ENCODE measurements around the gene KLHDC7B. TPM values are rescaled to one million over a fixed set of nuclear protein-coding genes. Genes with fewer than 3 reads are reported as not detected.
"Not testable (repeated sequence)": the region's sequence is repeated elsewhere in the genome, so short reads cannot be mapped to it uniquely, and the experiment has no call there.

Gene KLHDC7B
- polyA plus RNA-seq, 4 donors: 0.07 to 0.46 (median 0.18) TPM

GRCh38 chr22:50516891-50517290, 28.8 kb upstream of the KLHDC7B start:
- DNase-seq (ENCODE audit: low read depth in 4 of 4, low spot score in 3 of 4): no peak

DNA sequence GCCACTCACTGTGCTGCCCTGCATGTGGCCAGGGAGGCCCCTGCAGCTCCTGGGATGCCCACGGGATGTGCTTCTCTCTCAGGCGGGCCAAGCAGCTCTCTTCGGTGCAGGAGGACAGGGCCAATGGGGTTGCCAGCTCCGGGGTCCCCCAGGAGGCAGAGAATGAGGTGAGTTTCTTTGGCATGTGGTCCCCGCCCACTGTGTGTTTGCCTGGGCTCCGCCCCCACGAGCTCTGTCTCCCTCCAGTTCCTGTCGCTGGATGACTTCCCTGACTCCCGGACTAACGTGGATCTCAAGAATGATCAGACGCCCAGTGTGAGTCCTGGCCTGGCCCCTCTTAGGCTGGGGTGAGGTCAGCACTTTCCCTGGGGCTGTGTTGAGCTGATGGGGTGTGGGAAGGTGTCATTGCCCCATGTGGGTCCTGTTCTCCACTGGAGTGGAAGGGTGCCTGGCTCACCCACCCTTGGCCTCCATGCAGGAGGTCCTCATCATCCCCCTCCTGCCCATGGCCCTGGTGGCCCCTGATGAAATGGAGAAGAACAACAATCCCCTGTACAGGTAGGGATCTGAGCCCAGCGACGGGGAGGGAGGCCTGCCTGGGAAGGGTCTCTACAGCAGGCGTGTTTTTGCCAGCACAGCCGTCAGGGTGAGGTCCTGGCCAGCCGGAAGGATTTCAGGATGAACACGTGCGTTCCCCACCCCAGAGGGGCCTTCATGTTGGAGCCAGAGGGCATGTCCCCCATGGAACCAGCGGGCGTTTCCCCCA, 28.0 kb upstream of the KLHDC7B start:
- no peak for DNase-seq (ENCODE audit: low read depth in 4 of 4, low spot score in 3 of 4)

GRCh38 chr22:50518606-50519005, 27.1 kb upstream of the KLHDC7B start:
- DNase-seq (ENCODE audit: low read depth in 4 of 4, low spot score in 3 of 4): no peak

GRCh38 chr22:50519151-50519550, 26.5 kb upstream of the KLHDC7B start:
- DNase-seq (ENCODE audit: low read depth in 4 of 4, low spot score in 3 of 4): no peak

DNA sequence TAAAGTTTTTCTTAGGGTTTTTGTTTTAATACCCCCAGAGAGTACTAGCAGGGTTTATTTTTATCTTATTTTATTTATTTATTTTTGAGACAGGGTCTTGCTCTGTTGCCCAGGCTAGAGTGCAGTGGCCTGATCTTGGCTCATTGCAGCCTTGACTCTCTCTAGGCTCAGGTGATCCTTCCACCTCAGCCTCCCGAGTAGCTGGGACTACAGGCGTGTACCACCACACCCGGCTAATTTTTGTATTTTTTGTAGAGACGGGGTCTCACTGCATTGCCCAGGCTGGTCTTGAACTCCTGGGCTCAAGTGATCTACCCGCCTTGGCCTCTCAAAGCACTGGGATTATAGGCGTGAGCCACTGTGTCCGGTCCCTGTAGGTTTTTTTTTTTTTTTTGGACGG, 25.5 kb upstream of the KLHDC7B start:
- not testable (repeated sequence) for DNase-seq (ENCODE audit: low read depth in 4 of 4, low spot score in 3 of 4)

GRCh38 chr22:50520826-50521453, 24.8 kb upstream of the KLHDC7B start:
- no peak for DNase-seq (ENCODE audit: low read depth in 4 of 4, low spot score in 3 of 4)

DNA sequence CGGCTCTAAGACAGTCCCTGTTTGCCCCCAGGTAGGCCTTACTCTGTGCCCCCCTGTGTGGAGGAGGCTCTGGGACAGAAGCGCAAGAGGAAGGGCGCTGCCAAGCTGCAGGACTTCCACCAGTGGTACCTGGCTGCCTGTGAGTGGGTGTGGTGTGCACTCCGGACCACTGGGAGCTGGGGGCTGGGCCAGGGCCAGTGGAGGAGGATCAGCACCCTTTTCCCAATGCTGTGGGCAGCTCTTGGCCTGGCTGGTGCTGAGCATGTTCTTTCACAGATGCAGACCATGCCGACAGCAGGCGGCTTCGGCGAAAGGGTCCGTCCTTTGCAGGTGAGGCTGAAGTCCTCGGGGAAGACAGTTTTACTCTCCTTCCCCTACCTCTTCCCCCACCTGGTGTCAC, 24.0 kb upstream of the KLHDC7B start:
- no peak for DNase-seq (ENCODE audit: low read depth in 4 of 4, low spot score in 3 of 4)

GRCh38 chr22:50522208-50522805, 23.4 kb upstream of the KLHDC7B start:
- DNase-seq (ENCODE audit: low read depth in 4 of 4, low spot score in 3 of 4): no peak

DNA sequence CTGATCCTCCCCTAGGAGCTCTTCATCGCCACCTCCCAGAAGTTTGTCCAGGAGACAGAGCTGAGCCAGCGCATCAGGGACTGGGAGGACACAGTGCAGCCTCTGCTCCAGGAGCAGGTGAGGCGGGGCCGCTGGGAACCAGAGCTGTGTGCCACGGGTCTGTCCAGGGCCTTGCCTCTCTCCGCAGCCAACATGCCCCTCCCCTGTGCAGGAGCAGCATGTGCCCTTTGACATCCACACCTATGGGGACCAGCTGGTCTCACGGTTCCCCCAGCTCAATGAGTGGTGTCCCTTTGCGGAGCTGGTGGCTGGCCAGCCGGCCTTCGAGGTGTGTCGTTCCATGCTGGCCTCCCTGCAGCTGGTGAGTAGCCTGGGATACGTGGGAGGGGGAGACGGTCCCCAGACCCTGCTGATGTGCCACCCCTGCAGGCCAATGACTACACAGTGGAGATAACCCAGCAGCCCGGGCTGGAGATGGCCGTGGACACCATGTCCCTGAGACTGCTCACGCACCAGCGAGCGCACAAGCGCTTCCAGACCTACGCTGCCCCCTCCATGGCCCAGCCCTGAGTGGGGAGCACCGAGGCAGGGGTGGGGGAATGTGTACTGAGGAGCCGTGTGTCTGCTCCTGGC, 22.8 kb upstream of the KLHDC7B start:
- no peak for DNase-seq (ENCODE audit: low read depth in 4 of 4, low spot score in 3 of 4)

GRCh38 chr22:50523458-50523805, 22.3 kb upstream of the KLHDC7B start:
- no peak for DNase-seq (ENCODE audit: low read depth in 4 of 4, low spot score in 3 of 4)

DNA sequence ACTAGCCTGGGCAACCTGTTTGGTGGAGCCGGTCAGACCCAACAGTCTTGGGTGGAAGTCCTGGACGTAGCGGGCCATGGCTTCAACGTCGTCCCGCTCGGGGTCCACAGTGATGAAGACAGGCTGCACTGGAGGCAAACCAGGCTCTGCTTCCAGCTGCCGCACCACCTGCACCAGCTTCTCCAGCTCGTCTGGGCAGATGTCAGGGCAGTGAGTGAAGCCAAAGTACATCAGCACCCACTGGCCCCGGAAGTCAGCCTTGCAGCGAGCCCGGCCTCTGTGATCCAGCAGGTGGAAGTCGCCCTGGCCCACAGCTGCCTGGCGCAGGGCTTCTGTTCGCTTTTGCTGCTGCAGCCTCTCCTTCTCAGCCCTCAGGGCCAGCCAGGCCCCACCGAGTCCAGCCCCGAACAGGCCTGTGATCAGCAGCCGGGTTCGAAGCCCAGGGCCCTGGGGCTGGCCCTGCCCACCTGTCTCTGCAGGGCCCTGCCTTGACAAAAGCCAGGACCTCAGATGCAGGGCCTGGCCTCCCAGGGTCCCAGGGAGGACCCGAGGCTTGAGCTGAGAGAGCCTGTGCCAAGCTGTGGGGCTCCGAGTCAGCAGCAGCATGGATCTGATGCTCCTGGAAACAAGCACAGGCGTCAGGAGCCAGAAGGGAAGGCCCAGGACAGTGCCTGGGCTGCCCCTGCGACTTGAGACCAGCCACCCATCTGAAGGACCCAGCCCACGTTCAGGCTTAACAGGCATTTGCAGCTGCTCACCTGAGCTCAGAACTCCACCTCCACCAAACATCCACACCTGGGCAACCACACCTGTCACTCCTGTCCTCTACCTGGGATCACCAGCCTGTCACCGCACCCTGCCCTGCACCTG, 21.7 kb upstream of the KLHDC7B start:
- DNase-seq (ENCODE audit: low read depth in 4 of 4, low spot score in 3 of 4): no peak

DNA sequence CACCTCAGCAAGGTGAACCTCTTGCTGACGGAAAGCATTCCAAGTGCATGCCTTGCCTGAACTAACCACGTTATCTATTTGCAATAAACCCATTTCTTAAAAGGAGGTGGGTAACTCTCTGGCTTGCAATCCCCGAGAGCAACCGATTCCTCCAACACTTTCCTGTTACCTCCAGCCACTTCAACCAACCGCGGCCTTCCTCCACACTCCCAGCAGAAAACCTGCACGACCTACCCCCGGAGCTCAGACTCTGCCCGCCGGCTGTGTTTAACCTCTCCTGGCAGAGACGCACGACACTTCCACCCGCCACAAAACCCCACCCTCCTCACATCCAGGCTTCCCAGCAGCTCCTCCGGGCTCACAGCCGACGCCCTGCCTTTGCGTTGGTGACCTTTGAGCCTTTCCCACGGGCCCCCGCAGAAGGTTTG, 21.0 kb upstream of the KLHDC7B start:
- no peak for DNase-seq (ENCODE audit: low read depth in 4 of 4, low spot score in 3 of 4)

DNA sequence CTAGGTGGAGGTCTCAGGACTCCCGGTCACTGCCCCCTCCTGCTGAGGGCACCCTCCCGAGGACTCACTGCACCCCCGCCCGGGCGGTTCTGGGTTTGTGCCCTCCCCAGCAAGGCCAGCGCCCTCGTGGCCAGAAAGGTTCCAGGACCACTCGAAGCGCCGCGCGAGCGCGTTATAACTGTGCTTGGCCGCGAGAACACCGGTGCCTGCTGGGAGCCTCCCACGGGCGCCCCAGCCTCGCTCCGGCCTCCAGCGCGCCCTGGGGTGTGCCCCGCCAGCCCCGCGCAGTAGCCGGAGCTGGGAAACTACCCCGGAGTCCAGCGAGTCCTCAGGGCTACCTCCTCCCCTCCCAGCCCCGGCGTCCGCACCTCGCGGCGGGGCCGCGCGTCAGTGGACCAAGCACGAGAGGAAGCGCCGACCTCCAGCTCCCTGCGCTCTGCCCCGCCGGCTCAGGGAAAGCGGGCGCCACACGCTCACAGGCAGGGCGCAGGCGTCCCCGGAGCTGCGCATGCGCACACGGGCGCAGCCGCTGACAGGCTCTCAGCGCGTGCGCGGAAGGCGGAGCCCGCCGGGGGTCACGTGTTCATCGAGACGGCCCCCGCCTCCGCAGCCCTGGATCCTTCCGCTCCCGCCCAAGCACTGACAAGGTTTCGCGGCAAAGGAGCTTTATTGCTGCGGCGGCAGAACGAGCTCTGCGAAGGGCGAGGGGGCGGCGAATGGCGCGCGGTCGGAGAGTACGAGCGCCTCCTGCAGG, 20.4 kb upstream of the KLHDC7B start, which contains the start of gene SCO2:
Gene SCO2, minus strand, starts transcription at position 495 of the 754 bp plus-strand sequence. CDS start 1,187 bp downstream, outside the sequence.
- peak; percentile 96 to 97 (median 96) for DNase-seq (ENCODE audit: low read depth in 4 of 4, low spot score in 3 of 4)

GRCh38 chr22:50525858-50526107, 19.9 kb upstream of the KLHDC7B start:
- DNase-seq (ENCODE audit: low read depth in 4 of 4, low spot score in 3 of 4): no peak

DNA sequence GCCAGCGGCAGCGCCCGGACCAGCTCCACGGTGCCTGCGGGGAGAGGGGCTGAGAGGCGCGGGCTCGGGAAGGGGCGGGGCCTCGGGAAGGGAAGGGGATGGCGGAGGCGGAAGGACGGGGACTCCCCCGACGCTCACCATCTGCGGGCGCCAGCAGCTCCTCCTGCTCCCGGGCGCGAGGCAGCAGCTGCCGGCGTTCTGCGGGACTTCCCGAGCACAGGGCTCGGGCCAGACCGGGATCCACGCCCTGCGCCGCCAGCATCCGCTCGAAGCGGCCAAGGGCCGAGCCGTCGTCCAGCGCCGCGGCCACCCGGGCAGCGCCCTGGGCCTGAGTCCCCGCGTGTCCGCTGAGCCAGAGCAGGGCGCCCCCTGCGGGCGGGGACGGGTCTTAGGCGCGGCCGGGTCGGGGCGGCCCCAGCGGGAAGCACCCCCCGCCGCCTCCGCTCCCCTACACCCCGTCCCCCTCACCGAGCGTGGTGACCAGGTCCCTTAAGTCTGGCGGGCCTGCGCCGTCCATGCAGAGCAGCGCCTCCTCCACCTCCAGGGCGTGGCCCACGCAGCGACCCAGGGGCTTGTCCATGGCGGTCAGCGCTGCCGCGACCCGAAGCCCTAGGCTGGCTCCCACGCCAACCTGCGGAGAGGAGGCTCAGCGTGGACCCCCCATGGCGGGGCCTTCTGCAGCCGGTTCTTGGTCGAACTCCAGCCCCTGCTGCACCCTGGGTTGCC, 19.4 kb upstream of the KLHDC7B start:
- no peak for DNase-seq (ENCODE audit: low read depth in 4 of 4, low spot score in 3 of 4)

GRCh38 chr22:50526834-50527801, 18.6 kb upstream of the KLHDC7B start:
- no peak for DNase-seq (ENCODE audit: low read depth in 4 of 4, low spot score in 3 of 4)

- no peak for DNase-seq (ENCODE audit: low read depth in 4 of 4, low spot score in 3 of 4)
Observed at GRCh38 chr22:50527921-50528681, 17.6 kb upstream of the KLHDC7B start.
